HCT116 (cell line): ENCODE results near the gene GNB5.

Source experiments
- CTCF ChIP-seq, 3 experiments: fragments of 200-600 bp in 1 of 3; sonication (generic) in 1 of 3; IDR thresholded peaks in 2 of 3; conservative IDR thresholded peaks in 1 of 3; 2 replicates each; pipeline ENCODE4 v1.5.1; 2012 to 2017; ENCODE audit warnings: low read depth in 2 of 3, low read length in 2 of 3, antibody characterized with exemption in 1 of 3, borderline replicate concordance in 1 of 3, control low read depth in 1 of 3, mild to moderate bottlenecking in 1 of 3, mixed read lengths in 1 of 3, mixed run types in 1 of 3, moderate library complexity in 1 of 3; ENCODE audit not compliant: insufficient read depth in 1 of 3
- JUND ChIP-seq: IDR thresholded peaks from 2 replicates; pipeline ENCODE4 v1.6.1; 2012
- POLR2A ChIP-seq: IDR thresholded peaks from 2 replicates; pipeline ENCODE4 v1.7.0; 2011; ENCODE audit warnings: borderline replicate concordance; ENCODE audit not compliant: insufficient read depth, insufficient read length; ENCODE audit errors: extremely low read depth
- POLR2AphosphoS5 ChIP-seq: IDR thresholded peaks from 2 replicates; pipeline ENCODE4 v1.6.1; 2011; ENCODE audit warnings: mild to moderate bottlenecking, low read depth, low read length, moderate library complexity
- REST ChIP-seq: IDR thresholded peaks from 2 replicates; pipeline ENCODE4 v1.6.1; 2012; ENCODE audit warnings: low read depth
- SIN3A ChIP-seq: IDR thresholded peaks from 2 replicates; pipeline ENCODE4 v1.6.1; 2012; ENCODE audit warnings: low read depth
- SP1 ChIP-seq: IDR thresholded peaks from 2 replicates; pipeline ENCODE4 v1.6.1; 2012; ENCODE audit warnings: low read depth
- ZBTB33 ChIP-seq: IDR thresholded peaks from 2 replicates; pipeline ENCODE4 v1.6.1; 2011; ENCODE audit warnings: mild to moderate bottlenecking, low read length, moderate library complexity; ENCODE audit not compliant: insufficient replicate concordance; ENCODE audit errors: extremely low read depth
- ZFX ChIP-seq: fragments of 450-650 bp; IDR thresholded peaks from 2 replicates; pipeline ENCODE4 v1.6.1; 2017

- TF ChIP-seq POLR2A (no peak), JUND (no peak), ZFX (no peak), REST (no peak), POLR2AphosphoS5 (no peak), SP1 (no peak), CTCF (IDR thresholded peaks at IDR 0.05 in 2 of 3, conservative IDR thresholded peaks at IDR 0.05 in 1 of 3; ENCODE audit: borderline replicate concordance in 1 of 3, insufficient read depth in 1 of 3, low read depth in 2 of 3, low read length in 2 of 3) (no peak), SIN3A (no peak), ZBTB33 (no peak)
These were observed 121.6 kb downstream of the GNB5 start for GRCh38 chr15:52069559-52069958.
